Duodenal mucosa (tissue), 2 donors: ENCODE measurements around the gene SBF2.

Source experiments
- H3K27ac ChIP-seq: one replicate; pipeline ENCODE4 v1.7.0; 2013; ENCODE audit warnings: low read depth, low read length
- H3K27me3 ChIP-seq, 2 donors: one replicate each; pipeline ENCODE4 v1.7.0; 2013; ENCODE audit warnings: low read length in 2 of 2, control low read depth in 1 of 2; ENCODE audit not compliant: insufficient read depth in 2 of 2, control insufficient read depth in 1 of 2
- H3K36me3 ChIP-seq, 2 donors: one replicate each; pipeline ENCODE4 v1.7.0; 2013; ENCODE audit warnings: low read length in 2 of 2, control low read depth in 1 of 2; ENCODE audit not compliant: insufficient read depth in 2 of 2, control insufficient read depth in 1 of 2
- H3K4me1 ChIP-seq, 2 donors: one replicate each; pipeline ENCODE4 v1.7.0; 2013; ENCODE audit warnings: low read length in 2 of 2, control low read depth in 1 of 2; ENCODE audit not compliant: insufficient read depth in 2 of 2, control insufficient read depth in 1 of 2
- H3K4me3 ChIP-seq, 2 donors: one replicate each; pipeline ENCODE4 v1.7.0; 2013; ENCODE audit warnings: low read length in 2 of 2, low read depth in 1 of 2
- H3K9ac ChIP-seq, 2 donors: one replicate each; pipeline ENCODE4 v1.7.0; 2013; ENCODE audit warnings: low read length in 2 of 2, low read depth in 1 of 2
- H3K9me3 ChIP-seq, 2 donors: one replicate each; pipeline ENCODE4 v1.7.0; 2013; ENCODE audit warnings: low read length in 2 of 2, control low read depth in 1 of 2; ENCODE audit not compliant: control insufficient read depth in 1 of 2

SBF2 gene

GRCh38 chr11:9763301-9763700 lies 530.7 kb downstream of the SBF2 start:
- no peak overlapping the region for H3K27ac ChIP-seq
- H3K4me3 ChIP-seq = no peak overlapping the region
- H3K4me1 ChIP-seq = peaks cover 13 to 16% of the 10 kb centered on the region in 2 donors
- H3K36me3 ChIP-seq = no peaks in the 10 kb centered on the region
- no peaks in the 10 kb centered on the region for H3K27me3 ChIP-seq
- no peaks in the 10 kb centered on the region for H3K9me3 ChIP-seq
- H3K9ac ChIP-seq = no peak overlapping the region

DNA sequence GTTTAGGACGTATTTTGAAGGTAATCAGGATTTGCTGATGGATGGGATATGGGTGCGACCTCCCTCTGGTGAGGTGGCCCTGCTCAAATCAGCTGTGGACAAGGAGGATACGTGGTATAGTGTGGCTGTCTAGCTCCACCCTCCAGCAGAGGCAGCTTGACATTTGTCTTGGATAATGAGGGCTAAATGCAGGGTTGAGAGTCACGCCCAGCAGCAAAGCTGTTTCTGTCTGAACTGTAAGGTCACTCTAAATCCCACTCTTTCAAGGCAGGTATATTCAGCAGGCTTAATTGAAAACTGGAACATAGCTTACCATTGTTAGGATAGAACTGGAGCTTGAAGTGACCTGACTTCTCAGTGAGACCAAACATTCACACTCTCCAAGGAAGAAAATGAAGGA lies 531.5 kb downstream of the SBF2 start:
- no peaks in the 10 kb centered on the region for H3K36me3 ChIP-seq
- no peak overlapping the region for H3K9ac ChIP-seq
- H3K4me3 ChIP-seq = no peak overlapping the region
- no peaks in the 10 kb centered on the region for H3K9me3 ChIP-seq
- no peak overlapping the region for H3K27ac ChIP-seq
- no peaks in the 10 kb centered on the region for H3K27me3 ChIP-seq
- H3K4me1 ChIP-seq = peaks cover 18 to 20% of the 10 kb centered on the region in 2 donors

DNA sequence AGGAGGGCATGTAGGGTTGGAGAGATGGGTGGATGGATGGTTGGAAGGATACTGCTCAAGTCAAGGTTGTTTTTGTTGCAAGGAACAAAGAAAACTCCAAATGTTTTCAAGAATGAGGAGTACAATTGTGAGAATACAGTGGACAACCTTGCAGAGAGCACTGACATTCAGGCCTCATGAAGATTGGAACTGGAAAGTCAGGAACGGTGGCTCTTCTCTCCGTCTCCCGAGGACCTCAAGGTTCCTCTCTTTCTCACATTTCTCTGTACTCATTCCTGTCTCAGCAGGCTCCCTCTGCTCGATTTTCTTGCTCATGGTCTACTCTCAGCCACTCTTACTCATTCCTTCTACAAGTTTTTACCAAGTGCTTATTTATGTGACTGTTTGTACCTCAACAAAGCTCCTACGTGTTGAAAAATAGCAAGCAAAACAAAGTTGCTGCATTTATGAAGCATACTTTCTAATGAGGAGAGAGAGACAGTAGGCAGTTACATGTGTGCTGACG lies 532.5 kb downstream of the SBF2 start:
- no peak overlapping the region for H3K9ac ChIP-seq
- no peaks in the 10 kb centered on the region for H3K36me3 ChIP-seq
- H3K27ac ChIP-seq = no peak overlapping the region
- no peak overlapping the region for H3K4me3 ChIP-seq
- no peaks in the 10 kb centered on the region for H3K9me3 ChIP-seq
- peaks cover 20 to 22% of the 10 kb centered on the region in 2 donors for H3K4me1 ChIP-seq
- H3K27me3 ChIP-seq = no peaks in the 10 kb centered on the region

GRCh38 chr11:9760193-9760575 lies 533.8 kb downstream of the SBF2 start:
- no peaks in the 10 kb centered on the region for H3K27me3 ChIP-seq
- no peak overlapping the region for H3K4me3 ChIP-seq
- H3K27ac ChIP-seq = peak overlapping the region; percentile 26
- H3K9me3 ChIP-seq = no peaks in the 10 kb centered on the region
- H3K36me3 ChIP-seq = no peaks in the 10 kb centered on the region
- peak overlapping the region in 1 of 2 donors; percentile 14 for H3K9ac ChIP-seq
- H3K4me1 ChIP-seq = peaks cover 23 to 30% of the 10 kb centered on the region in 2 donors

GRCh38 chr11:9759519-9760192 lies 534.4 kb downstream of the SBF2 start:
- Histone ChIP-seq H3K9ac (peak overlapping the region; percentile 80 to 95), H3K4me3 (peak overlapping the region; percentile 89 to 91), H3K4me1 (peaks cover 23 to 30% of the 10 kb centered on the region in 2 donors)

DNA sequence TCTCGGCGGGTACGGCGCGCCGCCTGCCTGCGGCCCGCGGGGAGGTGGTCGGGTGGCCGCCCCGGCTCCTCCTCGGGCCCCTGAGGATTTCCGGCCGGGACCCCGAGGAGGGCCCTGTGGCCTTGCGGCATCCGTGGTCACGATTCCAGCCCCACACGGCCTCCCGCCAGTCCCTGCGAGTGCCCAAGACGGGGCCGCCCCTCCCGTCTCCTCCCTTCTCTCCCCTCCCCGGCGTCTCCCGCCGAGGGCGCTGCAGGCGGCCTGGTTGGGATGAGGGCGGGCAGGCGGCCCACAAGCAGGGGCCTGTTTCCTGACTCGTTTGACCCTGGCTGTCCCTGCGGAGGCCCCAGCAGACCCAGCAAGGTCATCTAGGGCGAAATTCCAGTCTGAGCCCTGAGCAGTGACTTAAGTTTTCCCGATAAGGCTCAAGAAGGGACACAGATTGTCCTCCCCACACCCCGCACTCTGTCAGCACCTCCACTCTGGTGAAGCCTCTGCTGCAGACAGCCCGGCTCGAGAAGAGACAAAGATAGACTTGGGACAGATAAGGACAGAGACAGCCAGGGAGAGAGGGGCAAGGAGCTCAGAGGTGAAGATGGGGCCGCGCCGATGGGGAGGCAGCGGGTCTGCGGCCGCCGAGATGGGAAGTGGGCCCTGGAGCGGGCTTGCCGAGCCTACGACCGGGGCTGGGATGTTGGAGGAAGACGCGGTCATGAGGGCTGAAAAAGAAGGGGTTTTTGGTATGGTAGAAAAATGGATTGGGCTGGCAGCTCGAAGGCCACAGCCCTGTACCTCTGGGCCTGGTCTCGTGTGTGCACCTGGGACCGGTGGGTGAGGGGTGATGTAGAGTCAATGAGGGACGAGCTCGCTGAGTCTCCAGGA lies 535.1 kb downstream of the SBF2 start:
- H3K9ac ChIP-seq = peak overlapping the region; percentile 80 to 95
- no peaks in the 10 kb centered on the region for H3K36me3 ChIP-seq
- H3K4me3 ChIP-seq = peak overlapping the region; percentile 89 to 91
- H3K9me3 ChIP-seq = no peaks in the 10 kb centered on the region
- H3K27ac ChIP-seq = peak overlapping the region; percentile 80
- H3K4me1 ChIP-seq = peaks cover 26 to 30% of the 10 kb centered on the region in 2 donors
- H3K27me3 ChIP-seq = no peaks in the 10 kb centered on the region

More at GRCh38 chr11:9759519-9760192, 534.4 kb downstream of the SBF2 start:
- Histone ChIP-seq H3K27me3 (no peaks in the 10 kb centered on the region), H3K36me3 (no peaks in the 10 kb centered on the region), H3K9me3 (no peaks in the 10 kb centered on the region), H3K27ac (peak overlapping the region; percentile 80)

DNA sequence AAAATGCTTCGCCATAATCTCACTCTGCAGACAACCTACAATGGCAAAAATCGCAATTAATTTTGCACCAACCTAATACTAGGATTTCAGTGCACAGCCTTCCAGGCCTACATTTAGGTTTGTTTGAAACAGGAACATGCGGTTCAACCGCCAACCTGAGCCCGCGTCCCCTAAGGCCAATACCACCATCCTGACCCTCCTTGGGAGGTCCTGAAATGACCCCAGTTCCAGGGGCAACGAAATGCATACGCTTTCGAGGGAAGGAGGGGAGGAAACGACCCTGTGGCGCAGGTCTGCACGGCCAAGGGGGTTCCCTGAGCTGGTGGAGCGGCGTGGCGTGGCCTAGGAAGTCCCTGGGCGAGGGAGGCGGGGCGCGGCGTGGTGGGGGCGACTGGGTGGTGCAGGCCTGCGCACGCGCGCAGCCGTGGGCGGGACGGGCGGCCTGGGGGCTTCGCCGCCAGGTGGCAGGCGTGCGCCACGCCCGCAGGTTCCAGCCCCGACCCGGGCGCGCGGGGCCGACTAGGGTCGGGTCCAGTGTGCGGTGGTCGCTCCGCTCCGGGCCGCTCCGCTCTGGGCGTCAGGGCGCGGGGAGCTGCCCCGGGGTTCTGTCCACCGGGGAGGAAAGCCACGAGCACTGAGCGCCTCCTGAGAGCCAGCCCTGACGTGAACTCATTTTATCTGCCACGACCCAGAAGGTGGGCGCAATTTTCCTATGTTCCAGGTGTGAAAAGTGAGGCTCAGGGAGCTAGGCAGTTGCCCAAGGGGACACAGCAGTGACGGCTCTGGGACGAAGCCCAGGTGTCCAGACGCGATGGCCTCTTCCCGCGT lies 536.0 kb downstream of the SBF2 start:
- Histone ChIP-seq H3K27me3 (no peaks in the 10 kb centered on the region), H3K9ac (peak overlapping the region; percentile 80 to 95), H3K4me3 (peak overlapping the region; percentile 89 to 91), H3K36me3 (no peaks in the 10 kb centered on the region), H3K4me1 (peaks cover 27 to 30% of the 10 kb centered on the region in 2 donors), H3K9me3 (no peaks in the 10 kb centered on the region), H3K27ac (peak overlapping the region; percentile 80)

- H3K9me3 ChIP-seq = no peaks in the 10 kb centered on the region
- H3K9ac ChIP-seq = no peak overlapping the region
- no peak overlapping the region for H3K27ac ChIP-seq
- peaks cover 27 to 30% of the 10 kb centered on the region in 2 donors for H3K4me1 ChIP-seq
- H3K36me3 ChIP-seq = peaks cover 0 to 4% of the 10 kb centered on the region in 2 donors
- no peak overlapping the region for H3K4me3 ChIP-seq
- no peaks in the 10 kb centered on the region for H3K27me3 ChIP-seq
Observed at GRCh38 chr11:9756878-9757277, 537.1 kb downstream of the SBF2 start.

DNA sequence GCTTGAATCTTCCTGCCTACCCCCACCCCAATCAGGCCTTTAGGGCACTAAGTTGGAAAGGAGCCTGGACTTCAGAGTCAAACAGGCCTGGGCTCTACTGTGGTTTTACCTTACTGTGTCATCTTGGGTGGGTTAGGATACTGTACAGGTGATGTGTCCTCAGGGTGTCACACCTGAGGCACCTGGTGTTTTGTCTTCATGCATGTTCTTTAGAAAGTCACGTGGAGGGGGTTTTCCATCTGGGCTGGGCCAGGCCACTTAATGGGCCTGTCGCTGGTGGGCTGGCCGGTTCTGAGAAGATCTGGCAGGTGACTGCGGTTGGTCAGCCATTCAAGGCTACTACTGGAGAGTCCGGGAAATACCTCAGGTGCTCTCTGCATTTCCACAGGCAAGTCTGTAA lies 537.6 kb downstream of the SBF2 start:
- H3K4me3 ChIP-seq = no peak overlapping the region
- no peaks in the 10 kb centered on the region for H3K9me3 ChIP-seq

More for the DNA sequence above, 537.6 kb downstream of the SBF2 start:
- Histone ChIP-seq H3K9ac (no peak overlapping the region), H3K36me3 (peaks cover 0 to 6% of the 10 kb centered on the region in 2 donors), H3K4me1 (peaks cover 27 to 30% of the 10 kb centered on the region in 2 donors), H3K27ac (no peak overlapping the region), H3K27me3 (no peaks in the 10 kb centered on the region)
